SIG-M5 treated with dmso at 0.1 percent for 504 hours (cell line): ENCODE measurements around the gene ZNF134.

Experiments used
- DNase-seq: peaks from one replicate; lab custom pipeline; 2025; ENCODE audit not compliant: unreplicated experiment; lab: John Stamatoyannopoulos, UW

ZNF134 gene

DNA sequence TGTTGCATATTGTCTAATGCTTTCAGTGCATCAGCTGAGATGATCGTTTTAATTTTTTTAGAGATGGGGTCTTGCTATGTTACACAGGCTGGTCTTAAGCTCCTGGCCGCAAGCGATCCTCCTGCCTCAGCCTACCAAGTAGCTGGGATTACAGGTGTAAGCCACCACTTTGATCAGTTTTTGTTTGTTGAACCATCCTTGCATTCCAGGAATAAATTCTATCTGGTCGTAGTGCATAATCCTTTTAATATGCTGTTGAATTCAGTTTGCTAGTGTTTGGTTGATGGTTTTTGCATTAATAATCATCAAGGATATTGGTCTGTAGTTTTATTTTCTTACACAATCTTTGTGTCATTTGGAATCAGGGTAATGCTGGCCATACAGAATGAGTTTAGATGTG is 23.3 kb downstream of the ZNF134 start:
- no peak for DNase-seq

GRCh38 chr19:57641715-57642234 is 27.7 kb downstream of the ZNF134 start:
- DNase-seq, result no peak

DNA sequence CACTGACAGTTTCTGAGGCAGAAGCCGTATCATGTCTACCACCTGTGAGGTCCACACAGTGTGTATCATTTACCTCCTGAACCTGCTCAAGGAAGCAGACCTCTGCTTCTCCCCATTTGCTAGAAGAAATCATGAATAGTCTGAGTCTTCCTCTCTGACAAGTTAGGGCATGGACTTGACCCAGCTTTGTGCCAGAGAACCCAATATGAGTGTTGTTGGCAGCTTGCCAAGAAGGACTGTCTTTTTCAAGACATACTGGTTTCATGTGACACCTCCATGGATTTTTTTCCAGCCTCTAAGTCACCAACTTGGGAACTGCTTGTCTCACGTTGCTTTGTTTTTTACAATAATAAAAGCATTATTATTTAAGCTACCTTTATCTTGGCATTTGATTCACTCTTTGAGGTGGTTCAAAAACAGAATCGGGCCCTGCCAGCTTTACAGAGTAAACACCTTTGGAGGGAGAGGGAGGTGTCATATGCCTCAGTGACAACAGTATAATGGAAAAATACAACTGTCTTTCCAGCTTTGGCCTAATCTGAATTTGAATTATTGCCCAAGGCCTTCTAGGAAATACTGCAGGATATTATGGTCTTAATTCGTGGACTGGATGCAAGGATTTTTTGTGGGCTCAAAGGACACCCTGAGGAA is 28.5 kb downstream of the ZNF134 start:
- DNase-seq, result no peak

DNA sequence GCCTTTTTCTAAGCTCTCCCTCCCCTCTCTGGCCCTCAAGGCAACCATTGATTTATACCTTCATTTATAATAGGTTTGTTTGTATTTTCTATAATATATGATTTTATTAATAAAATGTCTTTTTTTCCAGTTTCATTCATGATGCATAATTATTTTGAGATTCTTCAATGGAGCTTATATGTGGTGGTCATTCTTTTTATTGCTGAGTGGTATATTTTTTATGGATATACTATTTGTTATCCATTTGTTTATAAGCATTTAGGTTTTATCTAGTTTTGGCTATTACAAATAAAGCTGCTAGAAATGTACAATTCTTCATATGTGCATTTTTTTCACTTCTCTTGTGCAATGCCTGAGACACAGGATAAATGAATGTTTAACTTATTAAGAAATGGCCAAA is 29.7 kb downstream of the ZNF134 start:
- no peak for DNase-seq

DNA sequence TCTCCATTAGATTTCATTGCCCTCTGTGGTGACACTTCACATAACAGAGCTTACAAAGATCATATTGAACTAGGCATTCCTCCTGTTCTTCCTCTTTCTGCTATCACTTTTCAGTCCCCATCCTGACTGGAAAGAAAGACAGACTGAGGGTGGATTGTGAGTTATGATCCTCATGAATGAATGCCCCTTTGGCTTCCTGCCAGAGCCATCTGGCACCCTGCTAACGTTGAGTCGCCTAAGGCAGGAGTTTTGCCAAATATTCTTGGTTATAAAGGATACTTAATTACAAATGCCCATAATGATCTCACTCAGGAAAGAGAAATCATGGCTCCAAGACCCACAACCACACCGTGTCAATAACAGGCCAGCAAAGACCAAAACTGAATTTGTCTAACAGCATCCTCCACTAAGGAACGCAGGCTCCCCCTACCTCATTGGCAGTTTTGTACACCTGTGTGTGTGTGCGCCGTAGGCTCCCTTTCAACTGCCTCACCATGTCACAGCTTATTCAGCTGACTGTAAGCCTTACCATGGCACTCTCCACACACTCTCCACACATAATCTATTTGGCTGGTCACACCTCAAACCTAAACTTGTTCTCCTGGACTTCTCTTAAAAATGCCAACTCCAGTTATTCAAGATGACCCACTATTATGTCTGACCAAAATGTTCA is 34.4 kb downstream of the ZNF134 start:
- no peak for DNase-seq

GRCh38 chr19:57651654-57651996 is 37.6 kb downstream of the ZNF134 start:
- no peak for DNase-seq

DNA sequence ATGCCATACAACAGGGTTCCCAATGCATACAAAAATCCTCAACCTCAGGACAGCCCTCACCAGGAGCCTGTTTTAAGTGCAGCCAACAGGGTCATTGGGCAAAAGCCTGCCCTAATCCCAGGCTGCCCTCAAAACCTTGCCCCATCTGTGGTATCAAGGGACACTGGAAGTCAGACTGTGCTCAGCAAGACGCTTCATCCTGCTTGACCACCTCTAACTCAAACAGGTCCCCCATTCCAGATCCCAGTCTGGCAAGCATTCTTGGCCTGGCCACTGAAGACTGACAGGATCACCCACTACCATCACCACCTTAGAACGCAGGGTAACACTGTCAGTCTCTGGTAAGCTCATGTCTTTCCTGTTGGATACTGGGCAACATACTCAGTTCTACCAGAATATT is 39.6 kb downstream of the ZNF134 start:
- no peak for DNase-seq

DNA sequence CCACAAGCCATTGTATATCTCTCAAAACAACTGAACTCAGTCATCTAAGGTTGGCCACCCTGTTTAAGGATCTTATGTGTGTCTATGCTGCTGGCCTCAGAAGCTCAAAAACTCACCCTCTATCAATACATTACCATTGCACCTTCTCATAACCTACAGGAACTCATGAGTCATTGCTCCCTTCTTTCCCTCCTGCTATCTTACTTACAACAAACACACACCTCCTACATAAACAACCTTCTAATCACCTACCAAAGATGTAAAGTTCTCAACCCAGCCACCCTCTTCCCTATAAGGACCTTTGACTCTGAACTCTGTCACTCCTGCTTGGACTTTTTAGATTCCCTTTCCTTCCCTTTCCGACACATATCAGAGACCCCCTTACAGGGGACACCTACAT is 41.4 kb downstream of the ZNF134 start:
- no peak for DNase-seq

DNA sequence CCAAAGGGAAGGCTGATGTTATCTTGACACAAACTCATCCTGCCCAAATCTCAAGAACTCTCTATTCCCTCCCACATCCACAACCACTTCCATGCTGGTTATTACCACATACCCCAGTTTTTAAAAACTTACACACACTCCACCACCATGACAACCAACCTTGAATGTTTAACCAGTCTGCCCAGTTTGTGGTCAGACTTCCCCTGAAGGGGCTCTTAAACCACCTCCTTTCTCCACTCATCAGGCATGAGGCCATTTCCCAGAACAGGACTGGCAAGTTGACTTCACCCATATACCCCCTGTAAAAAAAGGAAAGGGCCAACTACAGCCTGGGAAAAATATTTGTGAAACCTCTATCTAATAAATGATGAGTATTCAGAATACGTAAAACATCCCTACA is 42.3 kb downstream of the ZNF134 start:
- DNase-seq, result no peak

DNA sequence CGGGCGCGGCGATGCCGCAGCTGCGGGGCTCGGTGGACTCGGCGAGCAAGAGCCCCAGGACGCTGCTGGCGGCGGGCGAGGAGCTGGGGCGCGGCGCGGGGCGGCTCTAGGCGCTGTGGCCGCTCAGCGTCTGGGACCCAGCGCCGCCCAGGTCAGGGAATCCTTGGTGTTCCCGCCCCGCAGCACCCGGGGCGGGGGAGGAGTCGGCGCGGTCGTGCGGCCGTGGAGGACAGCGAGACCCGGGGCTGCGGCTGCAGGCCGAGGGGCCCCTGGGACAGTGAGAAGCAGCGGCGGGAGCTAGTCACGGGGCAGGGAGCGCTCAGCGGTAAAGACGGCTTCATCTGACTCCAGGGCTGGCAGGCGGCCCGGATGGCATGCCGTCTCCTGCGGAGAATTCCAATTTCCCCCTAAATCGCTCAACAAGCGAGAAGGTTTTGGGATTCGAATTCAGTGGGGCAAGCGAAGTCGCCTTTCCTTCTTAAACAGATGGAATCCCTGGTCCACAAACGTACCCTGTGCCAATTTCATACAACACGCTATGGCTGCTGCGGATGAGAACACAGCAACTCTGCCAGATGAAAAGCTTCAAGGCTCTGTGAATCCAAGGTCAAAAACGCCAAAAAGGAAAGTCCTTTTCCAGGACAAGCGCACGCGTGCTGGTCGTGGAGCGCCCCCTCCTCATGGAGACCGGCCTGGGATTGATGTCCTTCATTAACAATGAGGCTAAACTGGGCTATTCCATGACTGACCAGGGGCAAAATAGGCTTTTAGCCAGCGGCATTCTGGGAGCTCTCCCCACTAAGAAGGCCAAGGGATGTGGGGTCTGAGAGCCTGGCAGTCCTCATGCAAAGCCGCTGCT is 50.5 kb downstream of the ZNF134 start:
- no peak for DNase-seq

GRCh38 chr19:57665261-57665806 is 51.3 kb downstream of the ZNF134 start:
- DNase-seq, result no peak

DNA sequence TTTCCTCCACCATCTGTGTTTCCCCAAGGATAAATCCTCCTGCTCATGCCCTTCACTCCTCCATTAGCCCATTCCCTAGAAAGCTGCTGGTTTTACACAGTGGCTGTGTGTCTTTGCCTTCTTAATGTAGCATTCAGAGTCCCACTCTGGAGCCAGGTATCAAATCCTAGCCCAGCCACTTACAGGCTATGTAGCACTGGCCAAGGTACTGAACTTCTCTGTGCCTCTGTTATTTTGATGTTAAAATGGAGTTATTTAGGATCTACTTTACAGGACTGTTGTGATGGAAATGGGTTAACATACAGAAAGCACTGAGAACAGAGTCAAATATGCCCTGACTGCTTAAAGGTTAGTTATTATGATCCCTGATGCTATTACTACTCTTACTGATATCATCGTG is 53.2 kb downstream of the ZNF134 start:
- no peak for DNase-seq

DNA sequence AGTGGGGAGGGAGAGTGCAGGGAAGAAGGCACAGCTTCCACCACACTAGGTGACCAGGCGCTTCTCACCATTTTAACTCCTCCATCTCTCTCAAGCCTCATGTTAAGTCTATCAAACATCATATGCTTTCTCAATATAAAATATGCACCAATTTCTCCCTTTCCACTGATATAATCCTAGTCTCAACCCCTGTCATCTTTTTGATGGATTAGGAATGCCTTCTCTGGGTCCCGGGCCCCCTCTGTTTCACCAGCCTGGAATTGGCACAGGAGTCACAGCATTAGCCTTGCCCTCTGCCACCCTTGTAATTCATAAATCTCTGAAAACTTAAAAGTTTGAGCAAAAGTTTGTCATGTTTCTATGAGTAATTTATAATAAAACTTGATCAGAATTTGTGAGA is 54.6 kb downstream of the ZNF134 start, which contains the start of gene ZSCAN4:
ZSCAN4 (plus strand) TSS at position 301 of the 400 bp plus-strand sequence. CDS start 7,211 bp downstream, outside the sequence.
- no peak for DNase-seq

- no peak for DNase-seq
These were observed 57.3 kb downstream of the ZNF134 start for GRCh38 chr19:57671124-57671895.

DNA sequence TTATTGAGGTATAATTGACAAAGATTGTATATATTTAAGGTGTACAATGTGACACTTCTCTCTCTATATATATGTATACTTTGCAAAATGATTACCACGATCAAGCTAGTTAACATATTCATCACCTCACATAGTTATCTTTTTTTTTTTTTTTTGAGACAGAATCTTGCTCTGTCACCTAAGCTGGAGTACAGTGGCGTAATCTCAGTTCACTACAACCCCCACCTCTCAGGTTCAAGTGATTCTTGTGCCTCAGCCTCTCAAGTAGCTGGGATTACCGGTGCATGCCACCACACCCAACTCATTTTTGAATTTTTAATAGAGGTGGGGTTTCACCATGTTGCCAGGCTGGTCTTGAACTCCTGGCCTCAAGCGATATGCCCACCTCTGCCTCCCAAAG is 58.4 kb downstream of the ZNF134 start:
- no peak for DNase-seq
